GM19438 (cell line): ENCODE results near the gene CDH4.

Source experiments
- ATAC-seq: cut with Tn5 transposase; IDR thresholded peaks from one replicate; pipeline ENCODE4 v1.9.1; 2021; ENCODE audit warnings: low read depth; ENCODE audit not compliant: unreplicated experiment

CDH4 gene

GRCh38 chr20:61280217-61280980 is 28.3 kb downstream of the CDH4 start:
- no peak for ATAC-seq

- no peak for ATAC-seq
Observed at GRCh38 chr20:61281286-61281795, 29.3 kb downstream of the CDH4 start.

- ATAC-seq: no peak
Observed at GRCh38 chr20:61284752-61285151, 32.7 kb downstream of the CDH4 start.

GRCh38 chr20:61285152-61285645 is 33.1 kb downstream of the CDH4 start:
- ATAC-seq: no peak

DNA sequence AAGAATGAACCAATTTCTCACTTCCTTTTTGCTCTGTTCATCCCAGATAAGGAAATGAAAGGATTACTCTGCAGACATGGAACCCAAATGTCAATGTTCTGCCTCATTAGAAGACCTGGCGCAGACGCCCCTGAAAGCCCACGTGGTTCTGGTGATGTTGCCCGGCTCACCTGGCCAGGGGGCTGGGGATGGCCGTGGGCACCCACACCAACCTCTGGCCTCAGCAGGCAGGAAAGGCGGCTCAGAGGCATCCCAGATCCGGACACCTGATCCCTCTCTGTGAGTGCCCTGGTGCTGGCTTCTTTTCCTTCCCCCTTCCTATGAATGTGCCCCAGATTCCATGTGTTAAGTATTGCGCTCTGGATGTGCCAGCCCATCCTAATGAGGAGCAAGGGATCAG is 33.6 kb downstream of the CDH4 start:
- no peak for ATAC-seq

DNA sequence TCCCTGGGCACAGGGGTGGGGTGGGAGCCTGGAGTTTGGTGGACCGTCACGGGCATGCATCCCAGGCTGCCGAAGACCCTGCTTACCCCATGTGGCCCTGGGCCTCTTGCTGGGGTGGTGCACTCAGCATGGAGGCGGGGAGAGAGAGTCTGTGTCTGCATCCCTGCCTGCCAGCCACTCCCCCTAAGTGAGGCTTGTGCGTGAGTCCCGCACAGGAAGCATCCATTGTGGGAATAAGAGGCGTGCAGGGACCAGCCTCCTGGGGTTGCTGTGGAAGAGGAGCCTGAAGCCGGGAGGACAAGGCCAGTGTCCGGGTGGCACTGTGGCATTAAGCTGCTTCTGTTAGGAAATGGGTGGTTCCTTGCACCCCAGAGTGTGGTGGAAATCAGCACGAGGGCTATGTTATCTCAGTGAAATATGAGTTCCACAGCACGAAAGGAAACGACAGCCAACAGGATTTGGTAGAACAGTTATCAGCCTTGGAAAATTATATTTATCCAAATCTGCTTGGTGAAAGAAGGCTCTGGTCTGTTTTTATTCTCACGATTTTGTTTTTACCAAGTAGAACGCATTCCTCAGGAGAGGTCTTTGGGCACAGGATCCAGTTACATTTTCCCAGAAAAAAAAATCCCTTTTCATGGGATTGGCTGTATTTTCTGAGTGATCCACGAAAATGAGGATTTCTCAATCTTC is 35.7 kb downstream of the CDH4 start:
- no peak for ATAC-seq

DNA sequence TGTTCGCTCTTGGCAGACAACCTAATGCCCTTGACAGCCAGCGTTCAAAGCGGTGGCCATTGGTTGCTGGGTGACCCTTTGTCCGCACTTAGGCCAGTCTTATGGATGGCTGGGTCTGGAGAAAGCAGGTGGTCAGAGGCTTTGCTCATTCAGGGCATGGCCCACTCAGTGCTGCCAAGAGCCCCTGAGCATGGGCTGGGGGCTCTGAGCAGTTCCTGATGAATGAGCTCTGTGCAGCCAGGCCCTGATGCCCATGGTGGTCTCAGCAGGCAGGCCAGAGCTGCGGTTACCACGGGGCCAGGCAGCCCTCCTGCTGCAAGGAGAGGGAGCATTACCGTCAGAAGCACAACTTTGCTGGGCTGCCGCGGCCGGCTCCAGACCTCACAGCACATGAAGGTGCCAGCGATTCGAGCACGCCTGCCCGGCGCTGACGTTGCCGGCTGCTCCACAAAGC is 36.3 kb downstream of the CDH4 start:
- no peak for ATAC-seq

- ATAC-seq: no peak
Observed at GRCh38 chr20:61289166-61289565, 37.1 kb downstream of the CDH4 start.

- ATAC-seq: no peak
Observed at GRCh38 chr20:61290721-61291120, 38.7 kb downstream of the CDH4 start.

- no peak for ATAC-seq
Observed at GRCh38 chr20:61291166-61291829, 39.2 kb downstream of the CDH4 start.

DNA sequence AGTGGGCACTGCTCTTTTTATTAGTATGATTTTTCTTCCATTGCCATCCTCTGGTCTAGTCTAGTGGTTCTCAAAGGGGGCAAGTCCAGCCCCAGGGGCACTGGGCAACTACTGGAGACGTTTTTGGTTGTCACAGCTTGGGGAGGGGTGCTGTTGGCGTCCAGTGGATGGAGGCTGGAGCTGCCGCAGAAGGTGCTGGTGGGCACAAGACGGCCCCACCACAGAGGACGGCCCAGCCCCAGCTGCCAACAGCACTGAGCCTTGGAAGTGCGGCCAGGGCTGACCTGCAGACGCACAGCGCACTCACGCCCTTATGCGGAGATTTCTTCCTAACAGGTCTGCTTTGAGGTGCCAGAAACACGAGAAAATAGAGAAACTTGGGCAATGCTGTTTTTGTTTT is 40.3 kb downstream of the CDH4 start:
- ATAC-seq: no peak

DNA sequence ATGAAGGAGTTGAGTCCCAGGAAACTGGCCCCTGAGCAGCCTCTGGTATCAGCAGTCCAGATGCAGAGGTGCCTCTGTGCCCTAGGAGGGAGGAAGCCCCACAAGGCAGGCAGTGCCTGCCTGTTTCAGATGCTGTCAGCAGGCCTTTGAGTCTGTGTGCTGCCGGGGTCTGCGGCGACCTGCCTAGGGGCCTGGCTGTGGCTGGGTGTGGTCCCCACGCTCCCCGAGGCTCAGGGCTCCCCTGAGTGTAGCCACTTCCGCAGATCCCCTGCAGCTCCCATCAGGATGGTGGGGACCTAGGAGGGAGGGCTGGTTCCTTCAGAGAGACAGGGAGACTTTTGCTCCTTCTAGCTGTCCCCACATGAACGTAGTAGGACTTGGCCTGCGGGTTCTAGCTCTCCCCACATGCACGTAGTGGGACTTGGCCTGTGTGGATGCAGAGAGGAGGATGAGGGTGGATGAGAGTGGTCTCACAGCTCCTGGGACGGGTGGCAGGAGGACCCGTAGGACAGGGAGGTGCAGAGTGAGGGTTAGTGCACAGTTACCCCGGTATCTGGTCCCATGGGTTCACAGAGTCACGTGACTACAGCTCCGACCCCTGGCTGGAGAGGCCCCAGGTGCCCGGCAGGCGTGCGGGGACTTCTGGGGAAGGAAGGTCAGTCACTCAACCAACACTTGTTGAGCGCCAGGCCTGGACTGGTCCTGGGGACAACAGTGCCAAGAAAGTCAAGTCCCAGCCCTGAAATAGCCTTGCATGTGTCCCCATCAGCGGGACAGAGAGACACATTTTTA is 41.0 kb downstream of the CDH4 start:
- no peak for ATAC-seq

DNA sequence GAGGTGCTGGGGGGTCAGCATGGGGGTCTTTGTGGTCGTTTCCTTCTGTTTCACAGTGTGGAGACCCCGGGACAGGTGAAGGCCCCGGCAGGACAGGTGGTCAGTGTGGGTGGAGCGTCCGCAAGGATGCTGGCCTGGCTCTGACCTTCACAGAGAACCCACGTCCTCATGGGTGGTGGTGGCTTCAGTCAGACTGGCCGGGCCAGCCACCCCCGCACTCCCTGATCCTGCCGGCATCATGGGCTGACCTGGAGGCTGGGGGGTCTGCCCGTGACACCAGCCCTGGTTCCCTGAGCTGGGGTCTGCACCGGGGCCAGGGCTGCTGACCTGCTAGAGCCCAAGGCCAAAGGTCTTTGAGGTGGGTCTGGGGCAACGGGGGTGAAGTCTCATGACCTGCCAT is 41.9 kb downstream of the CDH4 start:
- no peak for ATAC-seq

DNA sequence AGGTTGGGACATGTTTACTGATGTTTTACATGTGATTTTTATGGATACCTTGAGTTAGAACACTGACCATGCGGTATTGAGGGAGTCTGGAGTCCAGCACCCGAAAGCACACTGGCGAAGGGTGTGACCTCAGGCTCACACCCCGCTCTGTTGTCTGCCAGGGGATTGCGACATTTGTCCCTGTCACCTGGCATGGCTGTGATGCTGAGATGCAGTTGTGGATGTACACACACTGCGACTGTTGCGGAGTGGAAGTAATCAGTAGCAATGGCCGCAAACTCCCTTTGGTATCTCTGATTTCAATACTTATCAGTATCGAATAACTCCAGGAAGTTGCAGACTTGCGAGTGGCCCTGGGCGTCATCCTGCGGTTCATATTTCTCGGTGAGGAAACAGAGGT is 43.2 kb downstream of the CDH4 start:
- no peak for ATAC-seq

DNA sequence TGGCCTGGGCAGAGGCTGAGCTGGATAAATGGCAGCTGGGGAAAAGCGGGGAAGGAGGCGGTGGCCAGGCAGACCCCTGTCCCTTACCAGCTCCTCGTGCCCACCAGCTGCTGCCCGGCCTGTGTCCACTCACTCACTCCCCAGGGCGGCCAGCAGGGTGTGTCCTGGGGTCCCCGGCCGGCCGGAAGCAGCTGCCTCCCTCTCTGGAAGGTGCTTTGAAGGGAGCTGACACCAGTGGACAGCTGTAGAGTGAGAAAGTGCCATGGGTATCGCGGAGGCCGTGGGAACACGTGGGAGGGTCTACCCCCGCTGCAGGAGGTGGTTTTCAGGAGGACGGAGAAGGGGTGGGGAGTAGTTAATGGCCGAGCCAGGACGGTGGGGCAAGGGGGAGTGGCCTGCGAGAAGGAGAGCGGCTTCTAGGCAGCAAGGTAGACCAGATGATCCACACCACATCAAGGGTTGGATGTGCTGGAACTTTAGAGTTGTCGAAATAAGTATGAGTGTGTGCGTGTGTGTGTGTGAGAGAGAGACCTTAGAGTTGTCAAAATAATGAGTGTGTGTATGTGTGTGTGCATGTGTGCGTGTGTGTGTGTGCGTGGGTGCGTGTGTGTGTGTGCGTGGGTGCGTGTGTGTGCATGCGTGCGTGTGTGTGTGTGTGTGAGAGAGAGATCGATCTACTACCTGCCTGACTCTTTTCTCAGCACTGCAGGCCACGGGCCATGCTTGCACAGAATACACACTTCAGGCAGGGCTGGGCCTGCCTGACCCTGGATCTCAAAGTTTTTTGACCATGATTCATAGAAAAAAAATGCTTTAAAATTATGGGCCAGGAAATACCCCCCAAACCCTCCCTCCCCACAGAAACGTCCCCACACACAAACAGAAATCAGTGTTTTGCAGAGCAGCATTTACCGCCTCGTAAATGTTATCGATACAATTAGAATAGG is 43.9 kb downstream of the CDH4 start:
- no peak for ATAC-seq

DNA sequence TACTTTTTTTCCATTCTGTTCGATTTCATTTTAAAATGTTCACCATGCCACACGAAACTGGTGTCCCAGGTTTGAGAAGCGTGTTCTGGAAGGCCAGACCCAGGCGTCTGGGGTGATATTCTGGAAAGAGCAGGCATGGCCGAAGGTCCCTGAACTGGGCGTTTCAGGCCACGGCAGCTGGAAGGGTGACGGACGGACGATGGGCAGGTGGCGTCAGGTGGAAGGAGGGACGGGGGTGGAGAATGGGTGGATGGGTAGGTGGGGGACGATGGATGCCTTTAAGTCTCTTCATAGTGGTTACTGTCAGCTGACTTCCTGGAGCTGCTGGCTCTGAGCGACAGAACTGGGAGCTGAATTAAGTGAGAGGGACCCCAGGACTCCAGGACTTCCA is 44.6 kb downstream of the CDH4 start:
- ATAC-seq: no peak

DNA sequence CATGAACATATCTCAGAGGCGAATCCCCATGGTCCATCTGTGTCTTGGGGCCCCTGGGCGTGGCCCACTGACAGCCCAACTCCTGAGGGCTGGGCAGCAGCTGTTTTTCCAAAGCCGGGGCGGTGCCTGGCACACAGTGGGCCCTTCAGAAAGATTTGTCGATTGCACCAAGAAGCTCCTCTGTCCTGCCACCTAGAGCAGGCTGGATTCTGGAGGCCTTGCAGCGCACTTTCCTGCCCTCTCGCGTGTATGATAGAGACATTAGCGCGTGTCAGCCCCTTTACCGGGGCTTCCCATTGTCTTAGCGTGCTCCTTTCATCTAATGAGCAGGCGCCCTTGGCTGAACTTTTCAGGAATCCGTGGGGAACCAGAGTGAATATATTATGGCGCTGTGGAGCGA is 45.4 kb downstream of the CDH4 start:
- ATAC-seq: no peak

- ATAC-seq: no peak
Observed at GRCh38 chr20:61297986-61298385, 45.9 kb downstream of the CDH4 start.

- ATAC-seq: no peak
Observed at GRCh38 chr20:61298661-61299060, 46.6 kb downstream of the CDH4 start.
